Lower leg skin (tissue), 4 donors: ENCODE results near the gene HPS6. TPM values are rescaled to one million over a fixed set of nuclear protein-coding genes. Genes with fewer than 3 reads are reported as not detected.

Source experiments
- DNase-seq, 2 donors: peaks; one replicate each; pipeline ENCODE4 v3.0.0-alpha.2; 2019; ENCODE audit warnings: low spot score in 2 of 2
- H3K4me3 ChIP-seq: fragments of 200-600 bp; sonication (generic); 2 replicates; pipeline ENCODE4 v1.5.1; 2017; ENCODE audit warnings: mild to moderate bottlenecking, low read depth; ENCODE audit not compliant: poor library complexity, severe bottlenecking
- CTCF ChIP-seq, 3 donors: fragments of 450-650 bp; IDR thresholded peaks; one replicate each; pipeline ENCODE4 v1.5.1; 2016; ENCODE audit warnings: antibody characterized with exemption in 3 of 3, mild to moderate bottlenecking in 3 of 3, moderate library complexity in 2 of 3
- POLR2A ChIP-seq, 2 donors: fragments of 450-650 bp; IDR thresholded peaks; one replicate each; pipeline ENCODE4 v1.6.1; 2016 to 2017; ENCODE audit warnings: antibody characterized with exemption in 2 of 2, mild to moderate bottlenecking in 1 of 2, moderate library complexity in 1 of 2
- WGBS, 2 donors: methylation state at CpG; one replicate each; pipeline ENCODE4 v1.1.5; 2018; 5-methylcytosine and 5-hydroxymethylcytosine counted together
- intact Hi-C: fragments of 100-400 bp; cut with DNase I; formaldehyde crosslinking; loops from one replicate; pipeline ENCODE4 v1.15.0; 2023; ENCODE audit warnings: low total_unique reads
- total RNA-seq, 4 donors: library from RNA; depleted of rRNA; stranded (reverse); fragments of >200 nt; gene quantifications; one replicate each; pipeline ENCODE4 v1.1.0, GENCODE V29; 2016

Gene HPS6
- total RNA-seq, 4 donors from 2014 or later: 31.2 to 39.2 (median 35.4) TPM

DNA sequence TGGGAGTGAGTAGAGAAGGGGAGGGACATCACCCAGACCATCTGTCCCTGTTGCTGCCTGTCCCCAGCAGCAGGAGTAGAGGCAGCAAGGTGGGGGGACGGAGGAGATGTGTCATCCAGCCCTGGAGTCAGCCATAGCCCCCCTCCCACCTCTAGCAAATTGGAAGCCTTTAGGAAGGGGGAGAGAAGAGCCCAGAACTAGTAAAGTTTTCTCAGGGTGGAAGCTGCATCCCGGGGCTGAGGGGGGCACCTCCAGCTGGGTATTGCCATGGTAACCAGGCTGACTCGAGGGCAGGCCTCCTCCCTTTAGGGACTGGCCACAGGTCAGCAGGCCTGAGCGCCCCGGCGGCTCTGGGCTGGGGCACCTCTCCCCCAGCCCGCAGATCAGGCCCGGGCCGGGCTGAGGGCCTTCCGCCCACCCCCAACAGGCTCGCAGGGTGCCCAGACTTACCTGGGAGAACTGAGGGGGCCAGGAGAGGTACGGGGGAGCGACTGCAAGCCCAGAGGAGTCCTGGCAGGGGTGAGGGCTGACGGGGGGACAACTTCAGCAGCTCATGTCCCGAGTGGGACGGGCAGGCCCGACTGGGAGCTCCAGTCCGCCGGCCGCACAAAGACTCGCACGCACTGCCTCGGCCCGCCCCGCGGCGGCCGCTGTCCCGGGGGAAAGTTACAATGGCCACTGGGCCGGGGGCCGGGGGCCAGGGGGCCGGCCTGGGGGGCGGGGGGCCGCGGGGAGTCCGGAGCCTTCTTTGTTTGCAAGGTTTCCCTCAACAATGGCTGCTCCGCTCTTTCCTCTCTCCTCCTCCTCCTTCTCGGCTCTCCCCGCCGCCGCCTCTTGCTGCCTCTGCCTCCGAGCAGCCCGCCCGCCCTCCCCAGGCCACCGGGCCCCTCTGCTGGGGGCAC lies 49.1 kb downstream of the HPS6 start:
- TF ChIP-seq CTCF (IDR thresholded peaks at IDR 0.05): no peak
- no peak for TF ChIP-seq POLR2A (IDR thresholded peaks at IDR 0.05)
- intact Hi-C loops: no loop called here
- H3K4me3 ChIP-seq: peak overlapping the region; percentile 36
- WGBS, 2 donors: 1 to 2% methylated on average over 18 to 40 of the region's 45 CpGs
- peak in 1 of 2 donors; percentile 88 for DNase-seq

- intact Hi-C loops: no loop called here
- H3K4me3 ChIP-seq: no peak overlapping the region
- WGBS, 2 donors: 1% methylated on average over 22 to 23 of the region's 23 CpGs
- TF ChIP-seq CTCF (IDR thresholded peaks at IDR 0.05) (no peak), POLR2A (IDR thresholded peaks at IDR 0.05) (no peak)
- DNase-seq: peak; percentile 91 to 98
These were observed 49.9 kb downstream of the HPS6 start for GRCh38 chr10:102114861-102115618.

- intact Hi-C loops: no loop called here
These were observed 50.6 kb downstream of the HPS6 start for GRCh38 chr10:102115775-102116174.

DNA sequence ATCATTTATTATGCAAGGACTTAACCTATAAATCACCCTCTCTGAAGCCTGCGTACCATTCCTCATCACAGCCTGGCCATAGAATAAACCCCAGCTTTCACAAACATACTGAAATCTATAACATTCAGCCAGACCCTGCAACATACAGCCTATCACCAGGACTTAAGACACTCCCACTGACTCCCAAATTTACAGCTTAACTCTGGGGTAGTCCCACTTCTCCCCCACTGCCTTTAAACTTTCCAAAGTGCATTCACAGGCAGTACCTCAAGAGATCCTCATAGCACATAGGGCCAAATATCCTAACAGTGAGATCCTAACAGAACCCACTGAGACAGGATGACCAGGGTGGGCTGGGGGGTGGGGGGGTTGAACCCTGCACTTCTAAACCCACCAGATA lies 51.5 kb downstream of the HPS6 start:
- WGBS, 2 donors: 55 to 75% methylated on average over 1 of the region's 1 CpG
- no peak overlapping the region for H3K4me3 ChIP-seq

More at GRCh38 chr10:102115775-102116174, 50.6 kb downstream of the HPS6 start:
- TF ChIP-seq CTCF (IDR thresholded peaks at IDR 0.05): no peak
- TF ChIP-seq POLR2A (IDR thresholded peaks at IDR 0.05): no peak
- DNase-seq: no peak
- no peak overlapping the region for H3K4me3 ChIP-seq
- WGBS, 2 donors: 1 to 4% methylated on average over 3 of the region's 3 CpGs

More for the DNA sequence above, 51.5 kb downstream of the HPS6 start:
- intact Hi-C loops: no loop called here
- DNase-seq: no peak
- TF ChIP-seq CTCF (IDR thresholded peaks at IDR 0.05) (no peak), POLR2A (IDR thresholded peaks at IDR 0.05) (no peak)

Other genes with a start within 250 kb of the HPS6 start
- 100 to 1,000 TPM in 3 of 4 donors, 10 to 100 TPM in 1; 72.2 to 188 (median 116) TPM for gene OGA, start 246.9 kb upstream of the HPS6 start, total RNA-seq
- 1 to 10 TPM; 1.7 to 5.2 (median 3.1) TPM for gene KCNIP2, start 221.5 kb upstream of the HPS6 start, total RNA-seq
- 10 to 100 TPM; 15.2 to 57.4 (median 16.9) TPM for gene ARMH3, start 9.2 kb upstream of the HPS6 start, total RNA-seq
- gene LDB1, start 55.0 kb downstream of the HPS6 start, total RNA-seq: 100 to 1,000 TPM in 2 of 4 donors, 10 to 100 TPM in 2; 80.3 to 109 (median 102) TPM
- gene PPRC1, start 67.7 kb downstream of the HPS6 start, total RNA-seq: 10 to 100 TPM; 23.5 to 48.1 (median 24.3) TPM
- gene NOLC1, start 87.0 kb downstream of the HPS6 start, total RNA-seq: 10 to 100 TPM; 25.7 to 41.9 (median 39.1) TPM
- gene ELOVL3, start 160.9 kb downstream of the HPS6 start, total RNA-seq: 100 to 1,000 TPM in 1 of 4 donors, 10 to 100 TPM in 1, 1 to 10 TPM in 2; 2.5 to 106 (median 29.8) TPM
- not detected for gene PITX3, start 176.2 kb downstream of the HPS6 start, total RNA-seq
- gene GBF1, start 180.2 kb downstream of the HPS6 start, total RNA-seq: 10 to 100 TPM; 30.1 to 42.6 (median 39.1) TPM